IPS-15b (cell line): ENCODE measurements around the gene SFRP4.

Experiments used
- H3K27me3 ChIP-seq: one replicate; pipeline ENCODE4 v1.6.1; 2013; ENCODE audit warnings: low read length; ENCODE audit not compliant: control insufficient read depth, insufficient read depth
- H3K36me3 ChIP-seq: one replicate; pipeline ENCODE4 v1.6.1; 2013; ENCODE audit warnings: low read length; ENCODE audit not compliant: control insufficient read depth, insufficient read depth
- H3K4me1 ChIP-seq: one replicate; pipeline ENCODE4 v1.6.1; 2013; ENCODE audit warnings: mild to moderate bottlenecking, low read length; ENCODE audit not compliant: control insufficient read depth, insufficient read depth
- H3K4me3 ChIP-seq: one replicate; pipeline ENCODE4 v1.5.1; 2013; ENCODE audit warnings: low read depth, low read length
- H3K9ac ChIP-seq: one replicate; pipeline ENCODE4 v1.6.1; 2013; ENCODE audit warnings: low read depth, mild to moderate bottlenecking, low read length
- H3K9me3 ChIP-seq: one replicate; pipeline ENCODE4 v1.6.1; 2013; ENCODE audit warnings: mild to moderate bottlenecking, low read length; ENCODE audit not compliant: control insufficient read depth, insufficient read depth

SFRP4 gene

DNA sequence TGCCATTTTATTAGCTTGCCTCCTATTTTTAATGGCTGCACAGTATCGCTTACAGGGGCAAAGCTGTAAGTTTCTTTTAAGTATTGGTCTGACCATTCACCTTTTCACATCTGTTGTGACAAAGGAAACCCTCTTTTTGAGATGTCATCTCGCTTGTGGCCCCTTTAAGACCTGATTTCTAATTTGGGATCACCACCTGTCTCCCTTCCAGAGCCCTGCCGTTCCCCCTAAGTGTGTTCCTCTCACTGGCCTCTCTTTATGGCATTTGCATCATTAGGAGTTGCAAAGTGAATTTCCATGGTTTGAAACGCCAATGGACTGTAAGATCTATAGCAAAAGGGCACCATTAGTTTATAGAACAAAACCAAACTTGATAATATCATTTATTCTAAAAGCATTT is 5.3 kb upstream of the SFRP4 start:
- Histone ChIP-seq H3K36me3 (no peaks in the 10 kb centered on the region), H3K27me3 (peaks cover 41% of the 10 kb centered on the region), H3K4me3 (peak overlapping the region; percentile 77), H3K9me3 (no peaks in the 10 kb centered on the region), H3K4me1 (no peaks in the 10 kb centered on the region), H3K9ac (no peak overlapping the region)

DNA sequence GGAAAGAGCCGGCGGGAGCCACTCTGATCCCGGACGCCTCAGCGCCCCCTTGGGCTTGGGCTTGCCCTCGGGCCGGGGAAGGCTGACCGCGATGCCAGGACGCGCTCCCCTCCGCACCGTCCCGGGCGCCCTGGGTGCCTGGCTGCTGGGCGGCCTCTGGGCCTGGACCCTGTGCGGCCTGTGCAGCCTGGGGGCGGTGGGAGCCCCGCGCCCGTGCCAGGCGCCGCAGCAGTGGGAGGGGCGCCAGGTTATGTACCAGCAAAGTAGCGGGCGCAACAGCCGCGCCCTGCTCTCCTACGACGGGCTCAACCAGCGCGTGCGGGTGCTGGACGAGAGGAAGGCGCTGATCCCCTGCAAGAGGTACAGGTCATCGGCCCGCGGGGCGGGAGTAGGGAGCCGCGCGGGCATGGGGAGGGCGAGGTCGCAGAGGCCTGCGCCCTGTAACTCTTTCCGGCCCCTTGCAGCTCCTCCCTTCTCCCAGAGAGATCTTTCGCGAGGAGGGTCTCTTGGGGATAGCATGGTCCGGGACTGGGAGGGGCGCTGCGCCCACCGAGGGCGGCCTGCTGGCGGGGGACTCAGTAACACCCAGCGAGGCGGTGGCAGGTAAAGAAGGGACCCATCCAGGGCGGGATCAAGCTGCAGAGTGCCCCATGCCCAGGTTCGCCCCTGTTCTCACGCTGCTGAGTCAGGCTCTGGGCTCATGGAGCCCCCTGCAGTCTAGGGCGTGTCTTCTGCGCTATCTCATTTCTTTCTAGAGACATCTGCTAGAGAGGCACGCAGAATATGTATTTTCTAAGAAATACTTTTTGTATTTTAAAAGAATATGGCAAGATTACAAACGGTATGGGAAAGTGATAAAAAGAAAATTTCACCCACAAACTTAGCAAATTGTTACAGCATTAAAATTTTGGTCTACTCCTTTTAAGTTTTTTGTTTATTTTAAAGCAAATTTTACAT is 4.5 kb upstream of the SFRP4 start:
- no peaks in the 10 kb centered on the region for H3K36me3 ChIP-seq
- peak overlapping the region; percentile 29 for H3K9ac ChIP-seq
- no peaks in the 10 kb centered on the region for H3K4me1 ChIP-seq
- peak overlapping the region; percentile 77 for H3K4me3 ChIP-seq
- H3K9me3 ChIP-seq: no peaks in the 10 kb centered on the region
- H3K27me3 ChIP-seq: peaks cover 49% of the 10 kb centered on the region

DNA sequence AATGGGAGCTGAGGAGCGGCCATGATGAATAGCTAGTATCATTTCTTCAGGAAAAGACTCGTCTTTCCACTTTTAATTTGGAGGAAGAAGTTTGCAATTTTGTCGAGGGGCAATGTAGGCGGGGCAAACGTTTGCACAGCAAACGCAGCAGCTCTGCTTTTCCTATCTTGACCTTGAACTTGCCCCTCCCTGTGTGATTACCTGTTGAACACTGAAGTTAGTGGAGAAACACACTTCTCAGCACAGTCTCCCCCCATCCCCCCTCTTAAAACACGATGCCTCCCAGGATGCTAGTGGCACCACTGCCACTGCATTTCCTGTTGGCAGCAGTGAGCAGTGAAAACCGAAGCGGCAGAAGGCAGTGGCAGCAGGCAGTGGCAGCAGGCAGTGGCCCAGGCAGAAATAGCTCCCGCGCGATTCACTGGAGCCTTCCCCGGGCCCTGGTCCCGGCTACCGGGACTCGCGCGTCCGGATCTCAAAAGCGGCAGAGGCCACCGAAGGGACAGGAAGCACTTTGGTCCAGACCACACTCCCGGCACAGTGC is 3.8 kb upstream of the SFRP4 start, which contains the start of gene EPDR1:
TSS of gene EPDR1 (plus strand) at position 336 of the 544 bp plus-strand sequence. CDS start 300 bp downstream, outside the sequence.
- peak within 1 kb of the TSS; percentile 29 for H3K9ac ChIP-seq
- H3K36me3 ChIP-seq: no peaks in the 10 kb centered on the region
- H3K4me1 ChIP-seq: no peaks in the 10 kb centered on the region
- peak within 1 kb of the TSS; percentile 77 for H3K4me3 ChIP-seq
- no peaks in the 10 kb centered on the region for H3K9me3 ChIP-seq
- peaks cover 56% of the 10 kb centered on the region for H3K27me3 ChIP-seq

DNA sequence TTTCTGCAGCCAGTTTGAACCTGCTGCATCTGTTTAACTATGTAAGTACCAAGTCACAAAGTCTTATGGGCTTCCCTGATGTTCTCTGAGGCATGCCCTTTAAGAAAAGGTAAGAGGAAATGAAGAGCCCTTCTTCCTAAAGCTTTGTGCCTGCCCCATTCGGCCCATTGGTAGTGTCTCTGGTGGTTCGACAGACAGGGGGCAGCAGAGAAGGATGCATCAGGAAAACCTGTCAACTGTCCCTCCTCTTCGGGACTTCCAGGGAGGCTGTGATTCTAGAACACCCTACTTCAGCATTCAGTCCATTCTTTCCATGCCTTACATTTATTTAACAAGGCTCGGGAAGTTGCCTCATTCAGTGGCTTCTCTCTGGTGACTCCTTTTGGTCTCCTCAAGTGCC is 1.9 kb upstream of the SFRP4 start:
- Histone ChIP-seq H3K27me3 (peaks cover 70% of the 10 kb centered on the region), H3K4me3 (no peak overlapping the region), H3K4me1 (no peaks in the 10 kb centered on the region), H3K36me3 (no peaks in the 10 kb centered on the region), H3K9ac (no peak overlapping the region), H3K9me3 (no peaks in the 10 kb centered on the region)

DNA sequence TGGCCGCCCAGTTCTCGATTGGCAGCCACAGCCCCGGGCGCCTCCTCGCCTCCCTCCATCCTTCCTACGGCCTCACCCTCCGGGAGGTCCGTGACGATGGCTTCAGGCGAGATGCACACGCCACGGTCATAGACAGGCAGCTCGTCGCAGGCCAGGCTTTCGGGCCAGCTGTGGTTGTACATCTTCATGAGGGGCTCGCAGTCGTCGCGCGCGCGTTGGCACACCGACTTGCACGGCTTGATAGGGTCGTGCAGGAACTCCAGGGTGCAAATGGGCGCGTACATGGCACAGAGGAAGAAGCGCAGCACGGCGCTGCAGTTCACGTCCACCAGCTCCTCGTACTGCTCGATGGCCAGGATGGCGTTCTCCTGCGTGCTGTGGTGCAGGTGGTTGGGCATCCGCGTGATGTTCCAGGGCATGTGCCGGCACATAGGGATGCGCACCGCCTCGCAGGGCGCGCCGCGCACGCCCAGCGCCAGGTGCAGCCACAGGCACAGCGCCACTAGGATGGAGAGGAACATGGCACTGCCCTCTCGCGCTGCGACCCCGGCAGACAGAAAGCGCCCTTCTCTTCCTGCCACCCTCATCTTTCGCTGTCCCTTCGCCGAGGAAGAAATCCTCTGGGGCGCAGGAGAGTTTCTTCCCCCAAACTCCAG is 472 bp downstream of the SFRP4 start:
- Histone ChIP-seq H3K9ac (peak overlapping the region; percentile 30), H3K4me1 (no peaks in the 10 kb centered on the region), H3K4me3 (peak overlapping the region; percentile 42), H3K36me3 (no peaks in the 10 kb centered on the region), H3K27me3 (peaks cover 66% of the 10 kb centered on the region), H3K9me3 (no peaks in the 10 kb centered on the region)

DNA sequence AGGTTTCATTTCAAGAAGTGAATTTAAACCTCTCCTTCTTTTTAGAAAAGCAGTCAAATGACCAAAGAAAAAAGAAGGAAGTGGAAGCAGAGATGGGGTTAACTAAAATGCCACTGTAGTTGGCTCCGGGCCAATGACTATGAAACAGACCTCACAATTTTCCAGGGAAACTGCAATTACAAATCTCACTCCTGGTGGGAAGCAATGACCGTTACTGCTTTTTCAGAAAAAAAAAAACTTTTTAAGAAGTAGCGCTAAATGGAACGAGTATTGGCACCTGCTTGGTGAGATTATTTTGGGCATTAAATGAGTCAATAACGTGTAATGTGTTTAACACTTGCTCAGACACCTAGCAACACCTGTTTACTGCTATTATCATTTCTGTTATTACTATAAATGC is 1.2 kb downstream of the SFRP4 start:
- no peaks in the 10 kb centered on the region for H3K36me3 ChIP-seq
- H3K9me3 ChIP-seq: no peaks in the 10 kb centered on the region
- peaks cover 66% of the 10 kb centered on the region for H3K27me3 ChIP-seq
- H3K4me3 ChIP-seq: no peak overlapping the region
- no peaks in the 10 kb centered on the region for H3K4me1 ChIP-seq
- no peak overlapping the region for H3K9ac ChIP-seq

DNA sequence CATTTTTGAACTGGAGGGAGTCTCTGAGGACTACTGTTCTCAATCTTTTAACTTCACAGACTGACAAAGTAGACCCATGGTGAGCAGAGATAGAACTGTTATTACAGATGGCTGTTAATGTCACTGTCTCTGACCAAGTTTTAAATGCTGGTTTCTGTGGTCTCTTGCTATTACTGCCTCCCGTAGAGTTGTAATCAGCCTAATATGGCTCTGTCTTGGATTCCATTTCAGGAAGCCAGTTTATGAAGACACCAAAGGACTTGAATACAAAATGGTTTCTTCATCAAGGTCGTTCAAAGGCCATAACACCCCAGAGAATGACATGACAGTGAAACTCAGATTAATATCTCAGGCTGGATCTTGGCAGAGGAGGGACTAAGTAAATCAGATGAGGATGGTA is 3.9 kb downstream of the SFRP4 start:
- Histone ChIP-seq H3K9me3 (no peaks in the 10 kb centered on the region), H3K9ac (no peak overlapping the region), H3K4me3 (no peak overlapping the region), H3K36me3 (no peaks in the 10 kb centered on the region), H3K4me1 (no peaks in the 10 kb centered on the region), H3K27me3 (peaks cover 39% of the 10 kb centered on the region)

DNA sequence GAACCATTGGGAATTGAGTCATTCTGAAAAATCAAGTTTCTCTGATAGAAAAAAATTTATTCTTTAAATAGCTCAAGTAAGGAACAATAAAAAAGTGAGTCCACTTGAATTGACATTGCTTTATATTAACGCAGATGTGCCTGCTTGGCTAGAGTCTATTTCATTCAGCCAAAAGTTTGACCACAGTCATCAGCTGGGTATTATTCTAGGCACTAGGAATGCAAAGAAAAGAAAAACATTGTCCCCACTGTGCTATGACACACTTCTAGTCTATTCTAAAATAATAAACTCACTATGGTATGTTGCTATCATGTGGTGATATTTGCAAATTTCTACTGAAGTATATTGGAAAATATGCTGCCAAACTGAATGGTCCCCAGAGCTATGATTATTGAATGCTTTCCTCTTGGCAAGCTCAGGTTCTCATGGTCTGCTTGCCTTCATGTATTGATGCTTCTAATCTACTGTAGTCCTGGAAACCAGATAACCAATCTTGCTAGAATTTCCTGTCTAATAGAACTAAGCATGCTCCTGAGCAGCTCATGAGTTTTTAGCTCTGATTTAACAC is 8.3 kb downstream of the SFRP4 start:
- Histone ChIP-seq H3K9ac (no peak overlapping the region), H3K36me3 (no peaks in the 10 kb centered on the region), H3K27me3 (peaks cover 3% of the 10 kb centered on the region), H3K9me3 (no peaks in the 10 kb centered on the region), H3K4me1 (no peaks in the 10 kb centered on the region), H3K4me3 (no peak overlapping the region)

DNA sequence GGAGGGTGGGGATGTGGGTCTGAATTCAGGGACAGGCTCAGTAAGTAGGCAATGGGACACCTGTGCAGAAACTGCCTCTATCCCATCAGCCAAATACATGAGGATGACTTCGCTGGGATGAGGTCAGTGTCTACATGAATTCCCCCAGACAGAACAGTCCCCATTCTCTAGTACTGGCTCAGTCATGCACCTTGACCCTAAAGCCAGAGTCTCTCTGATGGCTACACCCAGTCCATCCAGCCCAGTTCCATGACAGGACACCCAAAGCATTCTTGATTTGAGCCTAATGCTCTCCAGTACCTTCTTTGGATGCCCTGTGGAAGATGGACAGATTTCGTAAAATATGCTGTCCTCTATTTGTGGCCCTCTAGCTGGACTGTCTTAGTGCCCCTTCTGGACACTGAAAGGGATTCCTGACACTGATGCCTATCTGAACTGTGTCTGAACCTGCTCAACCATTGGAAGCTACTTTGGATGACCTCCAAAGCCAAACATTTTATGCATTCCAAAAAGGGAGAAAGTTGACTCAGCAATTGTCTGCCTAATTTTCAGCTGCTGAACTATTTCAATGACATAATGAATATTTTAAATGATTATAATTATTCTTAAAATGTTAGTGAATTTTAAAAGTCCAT is 14.6 kb downstream of the SFRP4 start:
- no peaks in the 10 kb centered on the region for H3K9me3 ChIP-seq
- no peak overlapping the region for H3K4me3 ChIP-seq
- no peaks in the 10 kb centered on the region for H3K27me3 ChIP-seq
- H3K9ac ChIP-seq: no peak overlapping the region
- no peaks in the 10 kb centered on the region for H3K4me1 ChIP-seq
- H3K36me3 ChIP-seq: no peaks in the 10 kb centered on the region

DNA sequence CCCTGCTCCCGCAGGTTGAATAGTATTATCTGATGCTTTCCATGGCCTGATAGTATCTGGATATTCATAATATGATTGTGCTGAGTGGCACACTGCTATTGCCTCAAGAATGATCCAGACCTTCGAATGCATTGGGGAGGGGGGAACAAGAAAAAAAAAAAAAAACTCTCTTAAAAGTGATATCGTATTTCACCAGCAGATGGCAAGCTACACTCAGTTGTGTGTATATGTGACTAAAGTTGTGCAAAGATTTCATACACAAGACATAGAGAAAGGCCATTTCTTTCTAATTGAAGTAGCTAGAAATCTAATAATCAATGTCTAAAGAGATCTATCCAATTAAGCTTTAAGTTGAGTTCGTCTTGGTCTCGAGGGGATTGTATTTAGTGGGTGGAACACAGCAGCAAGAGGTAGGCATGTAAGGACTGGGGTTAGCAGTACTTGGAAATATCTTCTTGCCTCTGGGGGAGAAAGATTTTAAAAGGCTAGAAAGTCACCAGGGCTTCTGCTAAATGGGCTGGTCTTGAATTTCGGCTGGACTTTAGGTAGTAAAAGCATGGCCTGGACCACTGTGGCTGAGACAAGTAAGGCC is 15.3 kb downstream of the SFRP4 start:
- no peaks in the 10 kb centered on the region for H3K27me3 ChIP-seq
- no peaks in the 10 kb centered on the region for H3K9me3 ChIP-seq
- no peaks in the 10 kb centered on the region for H3K36me3 ChIP-seq
- H3K4me1 ChIP-seq: no peaks in the 10 kb centered on the region
- no peak overlapping the region for H3K9ac ChIP-seq
- H3K4me3 ChIP-seq: no peak overlapping the region

DNA sequence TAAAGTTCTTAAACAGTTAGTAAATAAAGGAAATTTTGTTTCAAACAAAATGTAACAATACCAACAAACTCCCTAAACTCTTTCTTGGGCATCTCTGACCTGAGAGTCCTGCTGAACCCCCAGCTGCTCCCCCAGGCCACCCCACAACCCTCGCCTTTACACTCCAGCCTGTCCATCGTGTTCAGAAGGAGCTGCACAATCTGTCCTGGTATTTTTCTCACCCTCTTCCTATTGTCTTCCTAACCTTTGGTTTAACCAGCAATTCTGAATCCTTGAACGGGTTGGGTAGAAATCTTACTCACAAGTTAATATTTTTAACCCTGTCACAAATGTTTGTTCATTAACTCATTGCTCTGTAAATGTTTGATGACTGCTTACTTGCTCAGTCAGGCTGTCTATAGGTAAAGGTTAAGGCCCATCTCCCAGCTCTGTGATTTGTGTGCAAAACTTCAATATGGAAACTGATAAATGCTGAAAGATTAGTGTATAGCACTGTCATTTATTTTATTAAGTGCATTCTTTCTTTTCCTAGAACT is 16.8 kb downstream of the SFRP4 start:
- H3K9ac ChIP-seq: no peak overlapping the region
- H3K36me3 ChIP-seq: no peaks in the 10 kb centered on the region
- no peaks in the 10 kb centered on the region for H3K27me3 ChIP-seq
- no peaks in the 10 kb centered on the region for H3K9me3 ChIP-seq
- H3K4me3 ChIP-seq: no peak overlapping the region
- no peaks in the 10 kb centered on the region for H3K4me1 ChIP-seq
